ENCODE results near the gene ALOX15B.
A peak's percentile ranks its signal among the peaks of the same experiment; 100 is the strongest.

ALOX15B gene

GRCh38 chr17:8080208-8080798 is 41.4 kb downstream of the ALOX15B start:
- H2AFZ ChIP-seq (ENCODE audit: low read length) = peak overlapping the region; percentile 96
- H3K4me2 ChIP-seq (ENCODE audit: low read depth, low read length, poor library complexity, severe bottlenecking) = peak overlapping the region; percentile 72
- H3K4me1 ChIP-seq (ENCODE audit: insufficient read depth, low read length, poor library complexity, severe bottlenecking) = peaks cover 5% of the 10 kb centered on the region
- peak overlapping the region; percentile 57 for H3K9ac ChIP-seq (ENCODE audit: low read depth, low read length, poor library complexity, severe bottlenecking)
- H3K79me2 ChIP-seq (ENCODE audit: insufficient read depth, low read length) = no peaks in the 10 kb centered on the region
- peak overlapping the region; percentile 71 for H3K4me3 ChIP-seq (ENCODE audit: low read length, poor library complexity, severe bottlenecking)
- H3K36me3 ChIP-seq (ENCODE audit: insufficient read depth, low read length) = no peaks in the 10 kb centered on the region
- H4K20me1 ChIP-seq (ENCODE audit: insufficient read depth, low read length, poor library complexity, severe bottlenecking) = no peaks in the 10 kb centered on the region
- no peaks in the 10 kb centered on the region for H3K27me3 ChIP-seq (ENCODE audit: insufficient read depth, low read length, poor library complexity, severe bottlenecking)
- no peaks in the 10 kb centered on the region for H3F3A ChIP-seq (ENCODE audit: low read depth)
- no peaks in the 10 kb centered on the region for H3K9me2 ChIP-seq (replicated peaks; ENCODE audit: low read depth, low read length)
- no peaks in the 10 kb centered on the region for H3K9me3 ChIP-seq (ENCODE audit: insufficient read depth, low read depth, low read length)
- 0 out of 2 replicates have a peak, but pooled peaks have one; percentile 8 for TF ChIP-seq CTCF (conservative IDR thresholded peaks at IDR 0.05; ENCODE audit: low read length)
- no peak for TF ChIP-seq EZH2phosphoT487 (IDR thresholded peaks at IDR 0.05; ENCODE audit: borderline replicate concordance)

GRCh38 chr17:8080799-8081219 is 42.0 kb downstream of the ALOX15B start:
- Histone ChIP-seq H3K79me2 (ENCODE audit: insufficient read depth, low read length) (no peaks in the 10 kb centered on the region), H2AFZ (ENCODE audit: low read length) (no peak overlapping the region), H3K27me3 (ENCODE audit: insufficient read depth, low read length, poor library complexity, severe bottlenecking) (no peaks in the 10 kb centered on the region), H4K20me1 (ENCODE audit: insufficient read depth, low read length, poor library complexity, severe bottlenecking) (no peaks in the 10 kb centered on the region), H3K9me3 (ENCODE audit: insufficient read depth, low read depth, low read length) (no peaks in the 10 kb centered on the region), H3K4me3 (ENCODE audit: low read length, poor library complexity, severe bottlenecking) (no peak overlapping the region), H3F3A (ENCODE audit: low read depth) (no peaks in the 10 kb centered on the region), H3K4me2 (ENCODE audit: low read depth, low read length, poor library complexity, severe bottlenecking) (no peak overlapping the region), H3K4me1 (ENCODE audit: insufficient read depth, low read length, poor library complexity, severe bottlenecking) (peaks cover 5% of the 10 kb centered on the region), H3K36me3 (ENCODE audit: insufficient read depth, low read length) (no peaks in the 10 kb centered on the region), H3K9me2 (replicated peaks; ENCODE audit: low read depth, low read length) (no peaks in the 10 kb centered on the region), H3K9ac (ENCODE audit: low read depth, low read length, poor library complexity, severe bottlenecking) (no peak overlapping the region)
- TF ChIP-seq CTCF (conservative IDR thresholded peaks at IDR 0.05; ENCODE audit: low read length) = no peak
- TF ChIP-seq EZH2phosphoT487 (IDR thresholded peaks at IDR 0.05; ENCODE audit: borderline replicate concordance) = no peak

GRCh38 chr17:8081876-8082275 is 43.0 kb downstream of the ALOX15B start:
- no peak overlapping the region for H3K4me2 ChIP-seq (ENCODE audit: low read depth, low read length, poor library complexity, severe bottlenecking)
- no peaks in the 10 kb centered on the region for H3K9me3 ChIP-seq (ENCODE audit: insufficient read depth, low read depth, low read length)
- H3K9me2 ChIP-seq (replicated peaks; ENCODE audit: low read depth, low read length) = no peaks in the 10 kb centered on the region
- H3K79me2 ChIP-seq (ENCODE audit: insufficient read depth, low read length) = no peaks in the 10 kb centered on the region
- no peak for TF ChIP-seq CTCF (conservative IDR thresholded peaks at IDR 0.05; ENCODE audit: low read length)
- no peak for TF ChIP-seq EZH2phosphoT487 (IDR thresholded peaks at IDR 0.05; ENCODE audit: borderline replicate concordance)
- peaks cover 5% of the 10 kb centered on the region for H3K4me1 ChIP-seq (ENCODE audit: insufficient read depth, low read length, poor library complexity, severe bottlenecking)
- no peaks in the 10 kb centered on the region for H3K27me3 ChIP-seq (ENCODE audit: insufficient read depth, low read length, poor library complexity, severe bottlenecking)
- H2AFZ ChIP-seq (ENCODE audit: low read length) = no peak overlapping the region
- H3K9ac ChIP-seq (ENCODE audit: low read depth, low read length, poor library complexity, severe bottlenecking) = no peak overlapping the region
- no peak overlapping the region for H3K4me3 ChIP-seq (ENCODE audit: low read length, poor library complexity, severe bottlenecking)
- no peaks in the 10 kb centered on the region for H4K20me1 ChIP-seq (ENCODE audit: insufficient read depth, low read length, poor library complexity, severe bottlenecking)
- H3F3A ChIP-seq (ENCODE audit: low read depth) = no peaks in the 10 kb centered on the region
- H3K36me3 ChIP-seq (ENCODE audit: insufficient read depth, low read length) = no peaks in the 10 kb centered on the region

All from Loucy (cell line).